Suppressor macrophage treated with lipopolysaccharide for 4 hours (primary cell): Measurements from ENCODE around the gene ZDHHC22.
A peak's percentile ranks its signal among the peaks of the same experiment; 100 is the strongest.

Source experiments
- DNase-seq: peaks from one replicate; pipeline ENCODE4 v3.0.0-alpha.2; 2020

The ZDHHC22 gene

DNA sequence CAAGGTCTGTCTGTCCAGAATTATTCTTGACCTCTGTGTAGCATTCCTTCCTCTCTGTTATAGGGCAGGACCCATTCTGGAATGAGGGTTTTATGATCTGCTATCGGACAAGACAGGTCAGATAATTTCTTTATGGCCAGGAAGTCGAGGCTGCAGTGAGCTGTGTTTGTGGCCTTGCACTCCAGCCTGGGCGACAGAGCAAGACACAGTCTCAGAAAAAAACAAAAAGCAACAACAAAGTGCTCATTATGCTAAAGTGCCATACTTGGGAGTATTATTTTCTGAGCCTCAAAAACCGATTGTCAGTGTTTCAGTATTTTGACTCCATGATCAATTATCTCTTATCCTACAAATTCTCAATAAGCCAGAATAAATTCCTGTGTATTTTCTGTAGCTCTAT, 39.4 kb downstream of the ZDHHC22 start:
- DNase-seq = no peak

DNA sequence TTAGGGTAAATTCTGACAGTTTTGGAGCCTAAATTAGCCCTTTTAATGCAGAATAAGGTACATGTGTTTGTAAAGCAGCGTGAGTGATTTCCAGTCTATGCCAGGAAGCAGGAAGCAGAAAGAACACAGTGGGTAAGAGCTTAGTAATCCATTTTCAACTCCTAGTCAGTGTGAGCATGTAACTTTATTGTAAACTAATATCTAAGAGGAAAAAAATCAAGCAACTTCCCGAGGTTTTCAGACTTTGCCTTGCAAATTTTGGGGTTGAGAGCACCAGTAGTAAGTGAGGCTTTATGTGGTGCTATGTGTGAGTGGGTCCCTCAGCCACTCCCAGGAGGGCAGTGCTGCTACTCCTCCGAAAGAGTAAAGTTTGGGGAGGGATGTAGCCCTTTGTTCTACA, 40.6 kb downstream of the ZDHHC22 start:
- no peak for DNase-seq

DNA sequence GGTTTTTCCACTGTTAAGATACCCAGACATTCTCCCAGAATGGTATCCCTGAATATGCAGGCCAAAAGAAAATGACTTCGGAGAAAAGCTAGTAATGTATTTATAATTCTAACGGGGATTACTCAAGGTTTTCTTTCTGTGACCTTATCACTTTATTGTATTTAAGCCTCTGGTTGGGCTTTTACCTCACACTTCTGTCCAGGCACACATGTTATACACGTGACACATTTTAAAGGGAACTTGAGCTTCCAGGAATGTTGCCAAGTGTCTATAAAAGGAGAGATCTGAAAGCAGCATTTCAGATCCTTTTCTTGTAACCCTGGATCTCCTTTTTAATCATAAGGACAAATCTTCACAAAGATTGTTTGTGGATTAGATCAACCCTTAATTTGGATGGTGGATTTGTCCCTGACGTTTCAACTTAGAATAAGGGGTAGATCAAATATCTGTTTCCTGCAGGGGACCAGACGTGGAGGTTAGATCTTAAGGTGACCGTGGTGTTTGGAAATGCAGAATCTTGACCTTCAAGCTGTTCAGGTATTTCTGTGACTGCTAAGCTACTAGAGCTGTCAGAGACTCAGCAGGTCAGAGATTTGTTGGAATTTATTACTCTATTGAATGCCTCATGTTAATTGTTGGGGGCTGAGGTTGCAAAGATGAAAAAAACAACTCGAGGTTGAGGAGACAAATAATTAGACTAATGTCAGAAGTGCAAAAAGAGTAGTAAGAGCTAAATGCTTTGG, 42.0 kb downstream of the ZDHHC22 start:
- DNase-seq = peak; percentile 68

DNA sequence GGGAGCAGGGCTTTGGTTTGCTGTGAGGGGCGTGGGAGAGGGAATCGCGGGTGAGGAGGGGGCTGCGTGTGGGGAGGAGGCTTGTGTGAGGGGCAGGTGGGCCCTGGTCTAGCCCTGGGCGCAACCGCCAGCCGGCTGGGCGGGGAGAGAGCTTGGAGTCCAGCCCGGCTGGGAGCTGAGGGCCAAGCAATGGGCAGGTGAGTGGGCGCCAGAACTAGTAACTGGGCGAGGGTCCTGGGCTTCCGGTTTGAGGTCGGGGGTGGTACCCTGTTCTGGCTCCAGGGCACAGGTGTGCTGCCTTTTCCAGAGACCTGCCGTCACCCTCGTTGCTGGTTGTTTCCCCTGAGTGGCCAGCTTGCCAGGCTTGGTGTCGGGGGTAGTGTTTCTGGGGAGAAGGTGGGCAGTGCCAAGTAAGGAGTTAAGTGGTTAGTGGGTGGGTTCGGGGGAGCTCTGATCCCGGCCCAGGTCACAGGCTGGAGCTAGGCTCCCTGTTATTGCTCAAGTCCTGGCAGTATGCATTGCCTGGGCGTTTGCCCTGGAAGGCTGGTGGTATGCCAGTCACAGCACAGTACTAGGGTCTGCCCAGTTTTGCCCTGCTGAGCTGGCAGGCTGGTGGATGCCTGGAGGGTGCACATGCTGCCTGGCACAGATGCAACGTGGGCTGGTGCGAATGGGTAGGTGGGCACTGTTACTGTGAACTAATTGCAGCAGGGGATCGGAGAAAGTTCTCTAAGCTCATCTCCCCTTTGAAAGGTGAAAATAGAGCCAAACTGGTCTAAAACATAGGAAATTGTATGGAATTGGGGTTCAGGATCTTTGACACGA, 42.9 kb downstream of the ZDHHC22 start:
- no peak for DNase-seq

DNA sequence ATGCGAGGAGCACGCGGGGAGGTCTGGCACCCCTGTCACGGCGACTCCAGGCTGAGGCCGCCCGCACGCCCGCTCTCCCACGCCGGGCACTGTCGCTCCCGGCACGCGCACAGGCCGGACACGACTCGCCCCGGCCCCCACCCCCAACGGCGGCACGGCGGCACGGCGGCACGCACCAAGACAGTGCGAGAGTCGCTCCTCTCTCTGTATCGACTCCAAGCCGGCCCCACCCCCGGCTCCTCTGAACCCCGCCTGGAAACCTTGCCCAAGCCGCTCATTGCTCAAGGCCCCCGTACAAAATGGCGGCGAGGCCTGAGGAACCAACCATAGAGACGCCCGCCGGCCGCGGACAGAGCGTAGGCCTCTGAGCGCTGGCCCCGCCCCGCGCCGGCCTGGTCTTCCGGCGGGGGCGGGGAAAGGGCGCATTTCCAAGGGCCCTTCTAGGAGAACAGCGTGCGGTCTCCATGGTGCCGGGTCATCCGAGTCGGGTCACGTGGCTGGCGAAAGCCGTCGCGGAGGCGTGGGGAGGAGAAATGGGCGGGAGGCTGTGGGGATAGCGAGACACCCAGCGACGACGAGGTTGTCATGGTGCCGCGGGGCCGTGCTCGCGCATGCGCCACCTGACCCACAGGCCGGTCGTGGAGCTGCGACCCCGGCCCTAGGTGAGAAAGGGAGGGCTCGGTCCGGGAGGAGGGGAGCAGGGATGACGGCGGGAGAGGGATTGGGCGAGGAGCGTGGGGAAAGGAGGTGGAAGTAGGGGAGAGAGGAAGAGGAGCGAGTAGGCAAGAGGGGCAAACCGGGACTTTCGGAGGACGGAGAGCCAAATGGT, 43.7 kb downstream of the ZDHHC22 start, which contains the start of gene CIPC:
TSS of gene CIPC (plus strand) at position 559 of the 829 bp plus-strand sequence. CDS start 7,451 bp downstream, outside the sequence.
- peak; percentile 100 for DNase-seq

DNA sequence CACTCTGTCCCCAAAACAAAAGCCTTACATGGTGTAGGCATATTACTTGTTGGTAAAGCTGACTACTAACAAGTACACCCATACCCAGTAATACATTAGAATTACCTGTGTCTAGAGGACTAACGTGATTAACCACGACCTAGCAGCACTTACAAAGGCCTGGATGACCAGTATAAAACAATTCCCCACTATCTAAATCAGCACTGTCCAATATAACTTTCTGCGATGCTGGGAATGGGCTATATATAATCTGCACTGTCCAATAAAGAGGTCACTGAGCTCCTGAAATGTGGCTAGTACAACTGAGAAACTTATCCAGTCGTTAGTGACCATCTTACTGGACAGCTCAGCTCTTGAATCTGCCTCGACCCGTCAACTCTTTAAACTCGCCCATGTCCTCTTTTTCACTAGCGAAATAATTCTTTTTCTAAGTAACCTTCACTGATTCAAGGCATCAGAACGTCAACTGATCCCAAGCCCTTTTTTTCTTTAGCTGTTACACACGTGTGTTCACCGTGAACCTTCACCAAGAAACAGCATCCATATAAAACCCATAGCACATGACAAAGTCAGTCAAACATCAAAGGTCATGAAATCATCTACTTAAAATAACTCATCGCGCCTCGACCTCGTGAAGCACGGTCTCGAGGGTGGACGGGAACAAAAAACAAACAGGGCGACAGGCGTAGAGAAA, 44.4 kb downstream of the ZDHHC22 start:
- peak; percentile 66 for DNase-seq

DNA sequence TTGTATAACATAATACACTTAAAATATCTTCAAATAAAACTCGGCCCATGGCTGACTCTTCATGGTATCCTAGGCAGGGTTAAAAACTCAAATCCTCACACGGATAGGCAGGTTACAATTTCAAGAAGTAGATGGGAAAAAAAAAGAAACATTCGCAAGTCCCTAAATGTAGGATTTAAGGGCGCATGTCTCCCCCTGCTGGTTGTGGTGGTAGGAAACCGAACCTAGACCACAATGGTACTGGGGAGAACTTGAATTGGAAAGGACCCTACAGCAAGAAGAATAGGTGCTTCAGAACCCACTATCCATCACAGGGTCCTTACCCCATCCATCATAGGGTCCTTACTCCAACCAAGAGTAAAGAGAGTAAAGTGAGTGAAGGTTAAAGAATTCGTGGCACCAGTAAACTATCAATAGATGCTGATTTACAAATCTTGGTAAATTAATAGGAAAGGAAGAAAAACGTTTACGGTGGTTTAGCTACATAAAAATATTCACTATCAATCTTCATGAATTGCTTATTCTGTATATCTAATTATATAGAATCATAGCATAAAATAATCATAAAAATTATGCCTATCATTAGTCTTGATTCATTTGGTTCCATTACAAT, 46.8 kb downstream of the ZDHHC22 start:
- DNase-seq = peak; percentile 87

DNA sequence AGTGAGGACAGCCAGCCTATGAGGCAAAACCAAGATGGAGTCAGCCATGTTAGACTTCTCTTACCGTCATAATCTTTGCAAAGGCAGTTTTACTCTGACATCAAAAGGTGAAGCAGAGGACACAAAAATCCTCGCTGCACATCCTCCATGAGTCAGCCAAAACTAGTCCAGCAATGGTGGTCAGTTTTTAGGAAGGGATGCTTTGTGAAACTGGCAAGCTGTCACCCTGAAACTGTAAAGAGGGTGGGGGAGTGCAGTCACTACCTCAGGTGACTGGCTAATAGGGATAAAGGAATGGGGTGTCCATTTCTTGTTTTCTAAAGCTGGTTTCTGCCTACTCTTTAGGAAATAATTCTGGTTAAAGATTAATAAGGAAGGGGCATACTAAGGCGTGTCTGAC, 48.9 kb downstream of the ZDHHC22 start:
- no peak for DNase-seq

DNA sequence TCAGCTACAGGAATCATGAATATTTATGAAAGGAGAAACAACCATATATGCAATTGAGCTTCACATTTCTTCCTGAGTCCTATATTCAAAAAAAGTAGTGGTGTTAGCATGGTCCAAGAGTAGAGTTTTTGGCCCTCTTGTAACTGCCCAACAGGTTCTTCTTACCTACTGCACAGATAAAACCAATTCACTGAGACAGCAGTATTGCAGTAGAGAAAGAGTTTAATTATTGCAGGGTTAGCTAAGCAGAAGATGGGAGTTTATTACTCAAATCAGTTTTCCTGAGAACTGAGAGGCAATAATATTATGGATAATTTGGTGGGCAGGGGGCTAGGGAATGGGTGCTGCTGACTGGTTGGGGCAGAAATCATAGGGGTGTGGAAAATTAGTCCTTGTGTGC, 50.1 kb downstream of the ZDHHC22 start:
- DNase-seq = no peak

DNA sequence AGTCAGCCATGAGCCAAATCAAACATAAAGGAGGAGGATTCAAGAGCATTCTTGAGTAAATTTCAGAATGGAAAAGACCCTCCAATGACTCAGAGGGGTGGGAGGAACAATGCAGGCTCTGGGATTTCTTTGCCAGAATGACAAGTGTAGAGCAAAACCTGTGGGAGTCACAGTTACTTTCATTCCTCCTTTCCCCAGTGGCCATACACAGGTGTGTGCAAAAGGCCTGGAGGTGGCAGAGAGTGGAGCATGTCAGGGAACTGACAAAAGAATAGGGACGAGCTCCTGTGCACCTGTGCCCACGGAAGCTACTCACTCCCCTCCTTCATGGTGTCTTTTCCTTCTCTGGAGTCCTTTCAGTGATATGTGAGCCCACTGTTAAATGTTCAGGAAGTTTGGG, 52.9 kb downstream of the ZDHHC22 start:
- DNase-seq = no peak

DNA sequence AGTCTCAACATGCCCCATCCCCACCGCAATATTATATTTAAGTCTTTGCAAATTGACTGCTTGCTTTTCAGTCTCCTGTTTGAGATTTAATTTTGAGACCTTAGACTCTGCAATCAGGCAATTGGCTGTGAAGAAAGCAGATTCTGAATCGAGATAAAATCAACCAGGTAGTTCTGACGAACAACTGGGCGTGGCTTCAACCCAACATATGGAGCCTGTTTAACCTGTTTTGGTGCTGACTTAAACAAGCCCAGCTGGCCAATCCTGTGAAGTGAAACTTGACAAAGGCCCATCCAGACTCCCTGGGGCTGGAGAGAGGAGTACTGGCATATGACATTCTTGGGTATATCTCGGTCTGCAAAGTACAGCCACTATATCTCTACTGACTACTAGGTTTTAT, 53.4 kb downstream of the ZDHHC22 start:
- no peak for DNase-seq

DNA sequence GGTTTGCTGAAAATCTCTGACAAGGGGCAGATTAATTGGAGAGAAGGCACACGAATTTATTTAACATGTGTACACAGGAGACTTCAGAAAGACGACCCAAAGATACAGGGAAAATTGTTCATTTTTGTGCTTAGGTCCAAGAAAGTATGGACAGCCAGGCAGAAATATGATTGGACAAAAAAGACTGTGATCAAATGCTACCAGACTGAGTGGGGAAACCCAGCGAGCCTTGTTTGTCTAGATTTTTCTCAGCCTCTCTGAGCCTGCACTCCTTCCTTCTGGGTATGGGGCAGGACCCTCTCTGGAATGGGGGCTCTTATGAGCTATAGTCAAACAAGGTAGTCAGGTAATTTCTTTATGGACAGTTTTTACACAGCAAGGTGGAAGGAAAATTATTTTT, 54.0 kb downstream of the ZDHHC22 start:
- DNase-seq = no peak

DNA sequence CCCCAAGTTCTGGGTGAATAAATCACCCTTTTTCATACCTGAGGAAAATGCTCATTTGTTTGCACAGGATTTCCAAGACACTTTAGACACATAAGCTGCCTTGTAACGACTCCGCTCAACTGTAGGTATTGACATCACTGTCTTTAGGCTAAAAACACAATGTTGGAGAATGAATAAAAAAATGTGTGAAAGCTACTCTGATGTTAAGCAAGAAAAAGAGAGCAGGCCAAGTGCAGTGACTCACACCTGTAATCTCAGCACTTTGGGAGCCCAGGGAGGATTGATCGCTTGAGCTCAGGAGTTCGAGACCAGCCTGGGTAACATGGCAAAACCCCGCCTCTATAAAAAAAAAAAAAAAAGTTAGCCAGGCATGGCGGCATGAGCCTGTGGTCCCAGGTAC, 54.6 kb downstream of the ZDHHC22 start:
- no peak for DNase-seq

DNA sequence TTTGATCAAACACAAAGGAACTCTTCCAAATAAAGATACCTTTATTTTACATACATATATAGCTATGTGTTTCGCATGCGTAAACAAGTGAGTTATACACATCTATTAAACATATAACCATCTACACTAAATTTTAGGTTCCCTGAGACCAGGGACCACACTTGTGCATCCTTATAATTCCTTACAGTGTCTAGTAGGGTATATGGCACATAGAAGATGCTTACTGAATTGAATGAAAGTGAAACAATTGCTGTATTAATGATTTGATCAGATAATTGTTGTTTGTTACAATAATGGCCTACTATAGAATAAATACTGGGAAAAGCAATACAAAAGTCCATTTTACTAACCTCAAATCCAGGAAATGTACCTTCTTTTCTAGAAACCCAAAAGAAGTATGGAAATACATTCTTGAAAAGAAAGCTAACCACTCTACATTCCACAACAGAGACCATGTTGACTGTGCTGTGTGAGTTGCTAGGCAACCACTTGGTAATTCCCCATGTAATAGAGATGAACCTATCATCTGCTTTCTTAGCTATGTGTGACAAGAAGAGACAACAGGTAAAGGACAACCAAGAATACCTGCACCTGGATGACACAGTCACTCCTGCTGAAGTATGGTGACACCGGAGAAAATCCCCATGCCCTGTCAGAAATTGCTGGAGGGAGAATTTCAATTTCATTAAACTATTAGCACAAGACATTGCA, 55.4 kb downstream of the ZDHHC22 start:
- DNase-seq = no peak

DNA sequence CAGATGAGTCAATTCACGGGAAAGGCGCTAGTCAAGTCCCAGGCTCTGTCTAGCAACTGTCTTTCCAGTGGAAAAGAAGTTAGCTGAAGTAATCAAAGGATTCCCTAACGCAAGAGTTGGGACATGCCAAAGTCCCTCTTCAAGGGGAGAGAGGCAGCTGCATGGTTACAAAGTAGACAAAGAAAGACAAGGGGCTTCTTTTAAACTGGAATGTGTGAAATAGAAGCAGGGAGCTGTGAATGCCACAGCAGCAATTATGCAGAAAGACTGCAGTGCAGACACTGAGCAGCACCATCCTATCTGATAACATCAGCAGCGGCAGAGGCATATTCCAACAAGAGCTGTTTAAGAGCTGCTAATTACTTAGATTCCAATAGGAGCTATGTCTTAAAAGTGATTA, 56.1 kb downstream of the ZDHHC22 start:
- no peak for DNase-seq

DNA sequence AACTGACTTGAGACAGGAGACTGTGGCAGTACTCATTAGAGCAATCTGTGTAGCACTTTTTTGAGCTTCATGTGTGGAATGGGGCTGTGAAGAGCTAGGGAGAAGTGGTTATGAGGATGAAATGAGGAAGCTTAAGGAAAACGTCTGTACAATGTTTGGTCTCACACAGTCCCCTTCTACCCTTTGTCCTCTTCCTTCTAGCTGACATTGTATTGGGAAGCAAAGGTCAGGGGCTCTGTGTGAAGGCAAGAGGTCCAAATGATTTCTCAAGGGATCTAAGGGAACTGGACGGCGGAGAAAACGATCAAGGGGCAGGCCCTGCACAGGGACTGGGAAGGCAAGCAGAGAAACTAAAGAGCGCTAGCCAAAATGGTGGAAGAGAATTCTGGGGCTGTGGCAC, 56.6 kb downstream of the ZDHHC22 start:
- no peak for DNase-seq

DNA sequence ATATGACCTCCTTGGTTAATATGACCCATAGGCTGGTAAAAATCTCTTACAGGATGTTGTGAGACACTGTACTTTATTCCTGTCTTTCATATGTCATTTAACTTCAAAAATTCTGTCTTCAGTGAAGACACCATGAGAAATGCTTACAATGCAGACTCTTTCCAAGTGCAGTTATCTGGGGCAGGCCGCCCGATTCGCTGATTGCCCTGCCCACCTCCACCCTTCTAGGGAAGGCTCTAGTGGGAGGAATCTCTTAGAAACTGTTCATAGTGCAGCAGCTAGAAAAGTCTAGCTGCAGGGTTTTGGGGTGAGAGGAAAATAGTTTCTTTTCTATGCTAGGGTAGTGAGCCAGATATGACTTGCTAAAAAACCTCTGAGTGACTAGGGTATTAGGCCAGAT, 58.5 kb downstream of the ZDHHC22 start:
- DNase-seq = no peak

DNA sequence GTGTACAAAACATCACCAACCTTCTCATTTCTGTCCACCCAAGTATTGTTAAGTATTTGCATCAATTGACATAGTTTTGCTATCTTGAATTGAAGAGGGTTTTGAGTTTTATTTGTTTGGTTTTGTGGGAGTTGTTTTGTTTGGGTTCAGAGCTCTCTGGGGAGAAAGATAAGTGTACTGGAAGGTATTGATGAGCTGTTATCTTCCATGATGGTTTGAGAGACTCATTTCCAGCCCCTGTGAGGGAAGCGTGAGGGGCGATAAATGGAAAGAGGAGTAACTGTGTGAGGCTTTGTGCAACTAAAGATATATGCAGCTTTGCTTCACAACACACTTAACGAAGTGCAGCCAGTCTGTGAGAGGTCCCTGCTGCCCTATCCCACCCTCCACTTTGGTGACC, 59.2 kb downstream of the ZDHHC22 start:
- DNase-seq = no peak
